Astrocyte (in vitro differentiated cells and primary cell): ENCODE results near the gene NLGN2.

Experiments used
- CTCF ChIP-seq: IDR thresholded peaks from 2 replicates; pipeline ENCODE4 v1.5.1; 2011; ENCODE audit warnings: low read depth, mild to moderate bottlenecking, inconsistent platforms, low read length, moderate library complexity; ENCODE audit not compliant: insufficient read depth
- EZH2 ChIP-seq: IDR thresholded peaks from 2 replicates; pipeline ENCODE4 v1.6.1; 2012; ENCODE audit warnings: mild to moderate bottlenecking, low read length, inconsistent platforms; ENCODE audit not compliant: insufficient read depth

- TF ChIP-seq CTCF = no peak
- no peak for TF ChIP-seq EZH2
Observed at GRCh38 chr17:7415784-7416183, 8.1 kb downstream of the NLGN2 start.
